GM23338 (cell line): ENCODE results near the gene ZSWIM9. TPM values are rescaled to one million over a fixed set of nuclear protein-coding genes. Genes with fewer than 3 reads are reported as not detected.

Source experiments
- ATAC-seq: fragments of 200-7000 bp; cut with Tn5 transposase; 3 replicates; pipeline ENCODE4 v1.9.1; 2020
- DNase-seq: peaks from one replicate; pipeline ENCODE4 v3.0.0-alpha.2; 2015; ENCODE audit warnings: low spot score
- H2AFZ ChIP-seq: fragments of 200-600 bp; sonication (generic); 2 replicates; pipeline ENCODE4 v1.8.0; 2016; ENCODE audit warnings: antibody characterized with exemption, mild to moderate bottlenecking, moderate library complexity
- H3F3A ChIP-seq: fragments of 200-600 bp; sonication (generic); replicated peaks from 2 replicates; pipeline ENCODE4 v1.8.0; 2017; ENCODE audit warnings: antibody characterized with exemption, mixed run types, low read depth
- H3K27ac ChIP-seq: fragments of 200-600 bp; sonication (generic); 2 replicates; pipeline ENCODE4 v1.6.1; 2016; ENCODE audit warnings: low read depth
- H3K27me3 ChIP-seq: fragments of 200-600 bp; sonication (generic); 2 replicates; pipeline ENCODE4 v1.8.0; 2016; ENCODE audit warnings: mild to moderate bottlenecking, mixed run types, moderate library complexity; ENCODE audit not compliant: insufficient read depth
- H3K36me3 ChIP-seq: fragments of 200-600 bp; sonication (generic); 2 replicates; pipeline ENCODE4 v1.8.0; 2016; ENCODE audit warnings: mild to moderate bottlenecking; ENCODE audit not compliant: insufficient read depth
- H3K4me1 ChIP-seq: fragments of 200-600 bp; sonication (generic); 2 replicates; pipeline ENCODE4 v1.8.0; 2016; ENCODE audit warnings: mild to moderate bottlenecking, moderate library complexity; ENCODE audit not compliant: insufficient read depth
- H3K4me2 ChIP-seq: fragments of 200-600 bp; sonication (generic); 2 replicates; pipeline ENCODE4 v1.7.1; 2017; ENCODE audit warnings: mixed run types
- H3K4me3 ChIP-seq: fragments of 200-600 bp; sonication (generic); 2 replicates; pipeline ENCODE4 v1.6.1; 2016; ENCODE audit warnings: mixed run types
- H3K79me2 ChIP-seq: fragments of 200-600 bp; sonication (generic); replicated peaks from 2 replicates; pipeline ENCODE4 v1.8.0; 2017; ENCODE audit warnings: mild to moderate bottlenecking; ENCODE audit not compliant: insufficient read depth
- H3K9me2 ChIP-seq: fragments of 200-600 bp; sonication (generic); 2 replicates; pipeline ENCODE4 v1.8.0; 2017; ENCODE audit not compliant: insufficient read depth
- H4K20me1 ChIP-seq: fragments of 200-600 bp; sonication (generic); replicated peaks from 2 replicates; pipeline ENCODE4 v1.8.0; 2017; ENCODE audit warnings: mild to moderate bottlenecking; ENCODE audit not compliant: insufficient read depth
- H3K27ac Mint-ChIP-seq: 2 replicates; pipeline ENCODE4 v1.8.0; 2020; ENCODE audit warnings: inconsistent platforms, mild to moderate bottlenecking, moderate library complexity, mixed read lengths
- H3K27me3 Mint-ChIP-seq: 3 replicates; pipeline ENCODE4 v1.8.0; 2022; ENCODE audit warnings: low read depth, mild to moderate bottlenecking, moderate library complexity, mixed read lengths, inconsistent platforms; ENCODE audit not compliant: insufficient read depth, poor library complexity
- H3K36me3 Mint-ChIP-seq: 3 replicates; pipeline ENCODE4 v1.8.0; 2021; ENCODE audit warnings: low read depth, mild to moderate bottlenecking, inconsistent platforms, moderate library complexity, mixed read lengths
- H3K4me1 Mint-ChIP-seq: 3 replicates; pipeline ENCODE4 v1.8.0; 2020; ENCODE audit warnings: mild to moderate bottlenecking, inconsistent platforms, mixed read lengths
- H3K4me3 Mint-ChIP-seq: 3 replicates; pipeline ENCODE4 v1.8.0; 2021; ENCODE audit warnings: moderate library complexity, mild to moderate bottlenecking, inconsistent platforms, mixed read lengths
- H3K9me3 Mint-ChIP-seq: 3 replicates; pipeline ENCODE4 v1.8.0; 2020; ENCODE audit warnings: moderate library complexity, mild to moderate bottlenecking, inconsistent platforms, mixed read lengths
- CREB1 ChIP-seq: fragments of 250-450 bp; sonication (Bioruptor Pico); IDR thresholded peaks from 2 replicates; pipeline ENCODE4 v1.5.0; 2020; ENCODE audit warnings: low read depth, mild to moderate bottlenecking, moderate library complexity
- CTCF ChIP-seq, 2 experiments: fragments of 200-600 bp in 1 of 2; sonication (generic) in 1 of 2; conservative IDR thresholded peaks; 2 replicates each; pipeline versions ENCODE4 v1.5.1 to v1.6.1; 2016 to 2017; ENCODE audit warnings: antibody characterized with exemption in 2 of 2, low read depth in 2 of 2, mild to moderate bottlenecking in 2 of 2, moderate library complexity in 1 of 2
- ETS1 ChIP-seq: IDR thresholded peaks from 2 replicates; pipeline ENCODE4 v1.6.1; 2016; ENCODE audit warnings: antibody characterized with exemption
- EZH2 ChIP-seq: fragments of 200-600 bp; sonication (generic); IDR thresholded peaks from one replicate; pipeline ENCODE4 v1.8.0; 2017; ENCODE audit warnings: antibody characterized with exemption, mild to moderate bottlenecking, low read depth; ENCODE audit not compliant: unreplicated experiment
- EZH2phosphoT487 ChIP-seq: fragments of 200-600 bp; sonication (generic); IDR thresholded peaks from one replicate; pipeline ENCODE4 v1.8.1; 2018; ENCODE audit warnings: antibody characterized with exemption; ENCODE audit not compliant: unreplicated experiment
- JUNB ChIP-seq: IDR thresholded peaks from one replicate; pipeline ENCODE4 v1.6.1; 2016; ENCODE audit warnings: antibody characterized with exemption; ENCODE audit not compliant: unreplicated experiment
- NANOG ChIP-seq: IDR thresholded peaks from 2 replicates; pipeline ENCODE4 v1.6.1; 2016; ENCODE audit warnings: antibody characterized with exemption, borderline replicate concordance
- REST ChIP-seq: IDR thresholded peaks from one replicate; pipeline ENCODE4 v1.6.1; 2018; ENCODE audit warnings: antibody characterized with exemption; ENCODE audit not compliant: unreplicated experiment
- STAT1 ChIP-seq: IDR thresholded peaks from one replicate; pipeline ENCODE4 v1.6.1; 2016; ENCODE audit warnings: antibody characterized with exemption; ENCODE audit not compliant: unreplicated experiment
- ZNF331 ChIP-seq: fragments of 250-450 bp; sonication (Bioruptor Pico); IDR thresholded peaks from 2 replicates; pipeline ENCODE4 v1.5.0; 2020; ENCODE audit warnings: low read depth, mild to moderate bottlenecking, moderate library complexity
- polyA plus RNA-seq: library from polyadenylated mRNA; unstranded; fragments of >200 nt; fragmentation: Nextera tagmentation; extraction: Ambion mirVana; gene quantifications from 2 replicates; pipeline ENCODE4 v1.2.1, GENCODE V29; 2016
- total RNA-seq: library from RNA; depleted of rRNA; stranded (reverse); fragments of >200 nt; shearing (Covaris generic); gene quantifications from 2 replicates; pipeline ENCODE4 v1.2.3, GENCODE V29; 2014

The ZSWIM9 gene
- total and polyA plus RNA-seq, 2 experiments from 2014 or later = 2.9 to 9.1 TPM

GRCh38 chr19:48171710-48172109 lies 1.2 kb downstream of the ZSWIM9 start:
- Mint-ChIP-seq H3K9me3 (no peaks in the 10 kb centered on the region; the same call in 2 of the 3 replicates), H3K4me1 (peaks cover 17% of the 10 kb centered on the region), H3K4me3 (peak overlapping the region; percentile 95), H3K27me3 (peaks cover 8% of the 10 kb centered on the region), H3K36me3 (peaks cover 38% of the 10 kb centered on the region), H3K27ac (no peak overlapping the region)
- Histone ChIP-seq H3K79me2 (peaks cover 45% of the 10 kb centered on the region), H3K36me3 (peaks cover 21% of the 10 kb centered on the region), H2AFZ (no peak overlapping the region), H3K27ac (no peak overlapping the region), H3K4me2 (peak overlapping the region; percentile 98), H3F3A (no peaks in the 10 kb centered on the region), H3K4me3 (peak overlapping the region; percentile 92), H3K9me2 (no peaks in the 10 kb centered on the region), H4K20me1 (peaks cover 20% of the 10 kb centered on the region), H3K4me1 (peaks cover 8% of the 10 kb centered on the region), H3K27me3 (no peaks in the 10 kb centered on the region)
- TF ChIP-seq ZNF331 (CRISPR knock-in tag) (no peak), NANOG (no peak), JUNB (no peak), ETS1 (no peak), EZH2 (no peak), CTCF (conservative IDR thresholded peaks at IDR 0.05; ENCODE audit: low read depth in 2 of 2) (no peak)
- DNase-seq = no peak
- ATAC-seq = no peak

- Mint-ChIP-seq H3K27ac (peak overlapping the region; percentile 30; the same call in 1 of the 2 replicates), H3K36me3 (peaks cover 49% of the 10 kb centered on the region), H3K4me1 (peaks cover 7% of the 10 kb centered on the region), H3K4me3 (no peak overlapping the region), H3K27me3 (peaks cover 13% of the 10 kb centered on the region), H3K9me3 (no peaks in the 10 kb centered on the region; the same call in 2 of the 3 replicates)
- Histone ChIP-seq H3K36me3 (peaks cover 21% of the 10 kb centered on the region), H4K20me1 (peaks cover 4% of the 10 kb centered on the region; the same call in 1 of the 2 replicates), H3K27me3 (no peaks in the 10 kb centered on the region), H3K27ac (no peak overlapping the region), H3K4me1 (peaks cover 5% of the 10 kb centered on the region), H3K79me2 (peaks cover 17% of the 10 kb centered on the region), H3F3A (no peaks in the 10 kb centered on the region), H2AFZ (no peak overlapping the region), H3K4me2 (no peak overlapping the region), H3K9me2 (no peaks in the 10 kb centered on the region), H3K4me3 (no peak overlapping the region)
- ATAC-seq = no peak
- DNase-seq = no peak
- TF ChIP-seq EZH2phosphoT487 (no peak), CREB1 (CRISPR knock-in tag) (no peak), ZNF331 (CRISPR knock-in tag) (no peak), STAT1 (no peak), NANOG (no peak), ETS1 (no peak), EZH2 (no peak), JUNB (no peak), REST (no peak)
These were observed 4.1 kb downstream of the ZSWIM9 start for GRCh38 chr19:48174445-48175030.
